Natural killer cell (primary cell): Measurements from ENCODE around the gene HDGFL3. TPM values are rescaled to one million over a fixed set of nuclear protein-coding genes. Genes with fewer than 3 reads are reported as not detected.
"Not testable (repeated sequence)": the region's sequence is repeated elsewhere in the genome, so short reads cannot be mapped to it uniquely, and the experiment has no call there.

Experiments
- ATAC-seq, 3 donors: fragments of 150-1000 bp in 2 of 3; fragments of 200-7000 bp in 1 of 3; cut with Tn5 transposase; 1 replicate in 1 of 3; 2 replicates in 2 of 3; pipeline ENCODE4 v1.10.0; 2021; ENCODE audit warnings: mild to moderate bottlenecking in 2 of 3, moderate library complexity in 2 of 3
- DNase-seq, 2 donors: peaks; one replicate each; pipeline versions ENCODE4 v3.0.0 to v3.0.0-alpha.2; 2013 to 2021; ENCODE audit warnings: mixed read lengths in 1 of 2
- H3K27ac ChIP-seq: one replicate; pipeline ENCODE4 v1.5.1; 2013; ENCODE audit warnings: mild to moderate bottlenecking, low read length
- H3K27me3 ChIP-seq: one replicate; pipeline ENCODE4 v1.6.1; 2013; ENCODE audit warnings: low read length; ENCODE audit not compliant: control insufficient read depth, insufficient read depth
- H3K36me3 ChIP-seq: one replicate; pipeline ENCODE4 v1.6.1; 2013; ENCODE audit warnings: low read length; ENCODE audit not compliant: control insufficient read depth, insufficient read depth
- H3K4me1 ChIP-seq: one replicate; pipeline ENCODE4 v1.6.1; 2013; ENCODE audit warnings: low read length; ENCODE audit not compliant: control insufficient read depth, insufficient read depth
- H3K4me3 ChIP-seq: one replicate; pipeline ENCODE4 v1.5.1; 2013; ENCODE audit warnings: low read length
- H3K9me3 ChIP-seq: one replicate; pipeline ENCODE4 v1.6.1; 2013; ENCODE audit warnings: low read length; ENCODE audit not compliant: control insufficient read depth, insufficient read depth
- H3K27ac Mint-ChIP-seq, 2 donors: one replicate each; pipeline ENCODE4 v1.8.0; 2022; ENCODE audit warnings: mild to moderate bottlenecking in 2 of 2, mixed read lengths in 2 of 2, moderate library complexity in 1 of 2
- H3K27me3 Mint-ChIP-seq, 2 donors: one replicate each; pipeline ENCODE4 v1.8.0; 2022; ENCODE audit warnings: low read depth in 2 of 2, mixed read lengths in 2 of 2
- H3K36me3 Mint-ChIP-seq: one replicate; pipeline ENCODE4 v1.8.0; 2022; ENCODE audit warnings: mixed read lengths
- H3K4me1 Mint-ChIP-seq, 2 donors: one replicate each; pipeline ENCODE4 v1.8.0; 2022; ENCODE audit warnings: mixed read lengths in 2 of 2
- H3K4me3 Mint-ChIP-seq: one replicate; pipeline ENCODE4 v1.8.0; 2022; ENCODE audit warnings: mild to moderate bottlenecking, moderate library complexity, mixed read lengths
- H3K9me3 Mint-ChIP-seq, 2 donors: one replicate each; pipeline ENCODE4 v1.8.0; 2022; ENCODE audit warnings: mixed read lengths in 2 of 2
- CTCF ChIP-seq: fragments of 200-600 bp; IDR thresholded peaks from one replicate; pipeline ENCODE4 v1.8.0; 2022; ENCODE audit warnings: antibody characterized with exemption
- WGBS: methylation state at CpG from one replicate; pipeline ENCODE4 v1.1.7; 2013; ENCODE audit warnings: missing lambda C conversion rate; ENCODE audit not compliant: insufficient coverage; 5-methylcytosine and 5-hydroxymethylcytosine counted together
- intact Hi-C: fragments of 100-400 bp; cut with micrococcal nuclease; formaldehyde crosslinking; loops from one replicate; pipeline ENCODE4 v1.14.2; 2022
- total RNA-seq, 4 donors: library from RNA; stranded (reverse); fragments of 120-200 nt in 1 of 4; gene quantifications; one replicate each; pipeline versions ENCODE4 v1.2.3 to v1.2.4, GENCODE V29; 2013 to 2022

The HDGFL3 gene
- total RNA-seq, 3 donors from 2014 or later (not counting 1 experiment from before 2014, with no cell fraction given) = 13.0 to 25.3 (median 21.4) TPM

GRCh38 chr15:83153288-83153687 is 54.3 kb downstream of the HDGFL3 start:
- H3K27ac Mint-ChIP-seq = no peak overlapping the region
- intact Hi-C loops = no loop called here
- Histone ChIP-seq H3K4me3 (no peak overlapping the region), H3K4me1 (no peaks in the 10 kb centered on the region), H3K36me3 (peaks cover 2% of the 10 kb centered on the region), H3K9me3 (no peaks in the 10 kb centered on the region), H3K27ac (no peak overlapping the region), H3K27me3 (no peaks in the 10 kb centered on the region)
- peaks cover 0 to 5% of the 10 kb centered on the region in 2 donors for H3K4me1 Mint-ChIP-seq
- DNase-seq (no peak), ATAC-seq (no peak)
- no peaks in the 10 kb centered on the region for H3K9me3 Mint-ChIP-seq
- 100% methylated on average over 1 of the region's 1 CpG for WGBS
- no peaks in the 10 kb centered on the region for H3K36me3 Mint-ChIP-seq
- no peak overlapping the region for H3K4me3 Mint-ChIP-seq
- TF ChIP-seq CTCF = no peak
- H3K27me3 Mint-ChIP-seq = no peaks in the 10 kb centered on the region

- Mint-ChIP-seq H3K4me1 (no peaks in the 10 kb centered on the region), H3K36me3 (no peaks in the 10 kb centered on the region), H3K27ac (no peak overlapping the region), H3K27me3 (no peaks in the 10 kb centered on the region), H3K9me3 (peaks cover 0 to 2% of the 10 kb centered on the region in 2 donors), H3K4me3 (no peak overlapping the region)
- no peak for TF ChIP-seq CTCF
- Histone ChIP-seq H3K4me3 (no peak overlapping the region), H3K36me3 (peaks cover 2% of the 10 kb centered on the region), H3K9me3 (no peaks in the 10 kb centered on the region), H3K4me1 (no peaks in the 10 kb centered on the region), H3K27ac (no peak overlapping the region), H3K27me3 (no peaks in the 10 kb centered on the region)
- no peak for DNase-seq
- intact Hi-C loops = no loop called here
- ATAC-seq = no peak
- 100% methylated on average over 1 of the region's 3 CpGs for WGBS
Observed at GRCh38 chr15:83144771-83145170, 62.9 kb downstream of the HDGFL3 start.

GRCh38 chr15:83142151-83142550 is 65.5 kb downstream of the HDGFL3 start:
- DNase-seq, H3K4me3 ChIP-seq, intact Hi-C loops, H3K4me1 ChIP-seq, H3K27ac ChIP-seq, H3K36me3 Mint-ChIP-seq, H3K27me3 ChIP-seq, H3K36me3 ChIP-seq, H3K4me1 Mint-ChIP-seq, H3K4me3 Mint-ChIP-seq, H3K9me3 Mint-ChIP-seq, H3K9me3 ChIP-seq, H3K27me3 Mint-ChIP-seq, ATAC-seq, H3K27ac Mint-ChIP-seq: not testable (repeated sequence)
- WGBS = 100% methylated on average over 3 of the region's 3 CpGs

DNA sequence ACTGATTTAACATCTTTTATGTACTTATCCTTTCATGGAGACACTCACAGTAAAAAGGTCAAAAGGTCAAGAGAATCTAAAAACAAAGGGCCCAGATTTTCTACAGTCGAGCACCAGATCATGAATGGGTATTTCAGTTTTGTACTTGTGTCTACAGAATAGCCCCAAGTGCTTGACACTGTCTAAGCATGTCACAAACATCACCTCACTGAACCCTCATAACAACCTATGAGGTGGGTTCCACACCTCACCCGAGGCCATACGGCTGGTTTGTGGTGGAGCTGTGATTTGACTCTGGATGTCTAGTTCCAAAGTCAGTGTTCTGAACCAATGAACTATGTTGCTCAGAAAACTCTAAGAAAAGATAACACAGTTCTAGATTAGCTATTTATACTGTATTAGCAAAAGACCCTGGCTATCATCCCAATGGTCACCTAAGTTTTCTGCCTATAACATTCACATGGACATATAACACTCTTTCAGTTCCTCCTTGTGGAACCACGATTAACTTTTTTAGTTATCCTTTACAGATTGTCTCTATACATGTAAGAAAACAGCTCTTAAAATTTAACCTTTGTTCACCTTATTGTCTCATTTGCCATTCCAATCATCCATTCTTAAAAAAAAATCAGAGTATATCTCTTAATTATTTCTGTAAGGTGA is 74.6 kb downstream of the HDGFL3 start:
- WGBS = 82% methylated on average over 2 of the region's 4 CpGs
- ATAC-seq = peak in 1 of 3 donors; percentile 59
- Mint-ChIP-seq H3K27me3 (no peaks in the 10 kb centered on the region), H3K4me3 (no peak overlapping the region), H3K36me3 (peaks cover 24% of the 10 kb centered on the region), H3K9me3 (no peaks in the 10 kb centered on the region), H3K27ac (no peak overlapping the region), H3K4me1 (no peaks in the 10 kb centered on the region)
- no peaks in the 10 kb centered on the region for H3K9me3 ChIP-seq
- DNase-seq = no peak
- intact Hi-C loops = no loop called here
- H3K4me3 ChIP-seq = no peak overlapping the region
- peaks cover 10% of the 10 kb centered on the region for H3K36me3 ChIP-seq
- TF ChIP-seq CTCF = no peak
- H3K27ac ChIP-seq = no peak overlapping the region
- no peaks in the 10 kb centered on the region for H3K4me1 ChIP-seq
- no peaks in the 10 kb centered on the region for H3K27me3 ChIP-seq
